LHCN-M2 (cell line): ENCODE data around the gene ABHD3. TPM values are rescaled to one million over a fixed set of nuclear protein-coding genes. Genes with fewer than 3 reads are reported as not detected.
A peak's percentile ranks its signal among the peaks of the same experiment; 100 is the strongest.
"Not testable (repeated sequence)": the region's sequence is repeated elsewhere in the genome, so short reads cannot be mapped to it uniquely, and the experiment has no call there.

ENCODE experiments used
- DNase-seq: peaks from one replicate; pipeline ENCODE4 v3.0.0-alpha.2; 2012; ENCODE audit warnings: low read depth
- total RNA-seq: library from RNA; depleted of rRNA; stranded (reverse); fragments of >200 nt; gene quantifications from 2 replicates; pipeline ENCODE4 v1.2.3, GENCODE V29; 2014

The ABHD3 gene
- total RNA-seq, 1 experiment from 2014 or later: 8.6 TPM

DNA sequence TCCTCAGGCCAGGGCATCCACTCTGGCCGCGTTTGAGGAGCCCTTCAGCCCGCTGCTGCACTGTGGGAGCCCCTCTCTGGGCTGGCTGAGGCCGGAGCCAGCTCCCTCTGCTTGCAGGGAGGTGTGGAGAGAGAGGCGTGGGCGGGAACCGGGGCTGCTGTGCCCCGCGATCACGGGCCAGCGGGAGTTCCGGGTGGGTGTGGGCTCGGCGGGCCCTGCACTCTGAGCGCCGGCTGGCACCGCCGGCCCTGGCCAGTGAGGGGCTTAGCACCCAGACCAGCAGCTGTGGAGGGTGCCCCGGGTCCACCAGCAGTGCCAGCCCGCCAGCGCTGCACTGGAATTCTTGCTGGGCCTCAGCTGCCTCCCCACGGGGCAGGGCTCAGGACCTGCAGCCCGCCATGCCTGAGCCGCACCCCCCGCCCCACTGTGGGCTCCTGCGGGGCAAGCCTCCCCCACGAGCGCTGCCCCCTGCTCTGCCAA is 1.9 kb upstream of the ABHD3 start:
- DNase-seq: no peak

DNA sequence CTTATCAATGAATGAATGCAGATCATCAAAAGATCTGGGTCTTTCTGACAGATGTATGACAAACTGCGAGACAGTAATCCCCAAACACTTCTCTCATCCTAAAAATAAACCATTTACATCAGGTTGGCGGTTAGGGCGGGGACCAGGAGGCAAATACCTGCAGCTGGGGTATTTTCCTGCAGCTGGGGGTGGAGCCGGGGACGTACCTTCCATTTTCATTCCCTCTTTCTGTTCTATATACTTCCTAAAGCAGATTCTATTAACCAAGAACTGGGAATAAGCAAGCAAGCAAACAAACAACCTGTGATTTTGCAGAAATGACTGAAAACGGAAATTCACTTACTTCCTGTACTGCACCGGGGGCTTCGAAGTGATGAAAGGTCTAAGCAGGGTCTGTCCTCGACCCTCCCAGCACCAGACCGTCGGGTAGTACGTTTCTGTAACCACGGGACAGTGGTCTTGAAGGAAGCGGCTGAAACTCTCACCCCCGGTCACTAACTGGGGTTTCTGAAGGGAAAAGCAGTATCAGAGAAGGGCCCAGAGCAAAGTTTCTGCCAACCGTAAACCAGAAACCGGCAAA is 1.2 kb downstream of the ABHD3 start:
- no peak for DNase-seq

DNA sequence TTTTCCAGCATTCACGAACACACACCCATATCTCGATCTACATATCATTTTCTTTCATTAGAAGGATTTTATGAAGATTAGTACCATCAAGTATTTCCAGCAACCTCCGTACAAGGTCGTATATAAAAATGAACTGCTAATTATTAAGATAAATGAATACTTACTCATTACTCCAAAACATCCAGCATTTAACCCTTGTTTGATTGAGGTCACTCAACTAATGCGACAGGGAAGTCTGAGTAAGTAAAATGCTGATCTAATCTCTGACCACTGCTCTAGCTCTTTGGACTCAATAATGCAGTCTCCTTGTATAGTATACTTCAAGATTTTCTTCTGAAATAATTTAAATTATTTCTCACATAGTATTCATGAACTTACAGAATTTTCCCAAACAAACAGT is 2.0 kb downstream of the ABHD3 start:
- DNase-seq: no peak

DNA sequence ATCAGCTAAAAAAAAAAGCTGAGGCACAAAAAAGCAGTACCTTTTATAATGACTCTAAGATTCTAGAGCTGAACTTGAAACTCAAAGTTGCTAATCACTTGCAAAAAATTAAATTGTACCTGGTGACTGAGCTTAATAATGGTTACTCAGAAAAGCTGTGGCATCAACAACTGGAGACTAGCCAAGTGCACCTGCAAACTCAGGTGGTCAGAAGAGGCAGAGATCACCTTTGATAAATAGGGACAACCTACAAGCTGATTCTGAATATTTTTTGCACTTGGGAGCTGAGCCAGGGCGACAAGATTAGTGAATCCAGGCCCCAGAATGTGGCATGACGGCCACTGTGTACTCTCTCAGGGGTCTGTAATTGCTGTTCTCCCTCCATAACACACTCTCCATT is 3.0 kb downstream of the ABHD3 start:
- DNase-seq: no peak

DNA sequence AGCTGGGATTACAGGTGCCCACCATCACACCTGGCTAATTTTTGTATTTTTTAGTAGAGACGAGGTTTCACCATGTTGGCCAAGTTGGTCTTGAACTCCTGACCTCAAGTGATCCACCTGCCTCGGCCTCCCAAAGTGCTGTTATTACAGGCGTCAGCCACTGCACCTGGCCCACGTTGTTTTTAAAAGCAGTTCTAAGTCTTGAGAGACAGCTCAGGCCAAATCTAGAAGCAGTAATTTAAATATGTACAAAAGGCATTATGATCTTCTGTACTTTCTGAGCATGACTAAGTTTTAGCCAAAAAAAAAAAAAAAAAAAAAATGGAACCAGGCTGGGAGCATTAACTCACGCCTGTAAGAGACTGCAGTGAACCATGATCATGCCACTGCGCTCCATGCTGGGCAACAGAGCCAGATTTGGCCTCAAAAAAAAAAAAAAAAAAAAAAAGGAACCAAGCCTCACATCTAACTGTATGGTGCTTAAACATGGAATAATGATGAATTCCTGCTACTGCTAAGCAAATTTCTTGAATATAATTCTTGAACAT is 4.0 kb downstream of the ABHD3 start:
- no peak for DNase-seq

DNA sequence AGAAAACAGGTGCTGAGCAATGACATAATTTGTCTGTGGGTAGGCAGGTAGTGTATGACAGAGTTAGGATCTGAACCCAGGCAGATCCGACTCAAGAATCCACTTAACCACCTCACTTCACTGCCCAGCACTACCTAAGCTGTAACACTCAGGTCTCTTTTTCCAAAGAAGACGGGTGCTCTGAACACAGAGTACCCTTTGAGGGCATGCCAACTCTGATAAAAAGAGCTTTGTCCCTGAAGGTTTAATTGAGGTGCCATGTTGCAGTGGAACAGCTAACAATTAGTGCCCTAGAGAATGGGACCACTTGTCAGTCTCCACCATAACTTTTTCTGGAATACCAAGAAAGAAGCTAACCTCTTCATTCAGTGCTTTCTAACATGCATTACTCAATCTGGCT is 11.3 kb downstream of the ABHD3 start:
- no peak for DNase-seq

DNA sequence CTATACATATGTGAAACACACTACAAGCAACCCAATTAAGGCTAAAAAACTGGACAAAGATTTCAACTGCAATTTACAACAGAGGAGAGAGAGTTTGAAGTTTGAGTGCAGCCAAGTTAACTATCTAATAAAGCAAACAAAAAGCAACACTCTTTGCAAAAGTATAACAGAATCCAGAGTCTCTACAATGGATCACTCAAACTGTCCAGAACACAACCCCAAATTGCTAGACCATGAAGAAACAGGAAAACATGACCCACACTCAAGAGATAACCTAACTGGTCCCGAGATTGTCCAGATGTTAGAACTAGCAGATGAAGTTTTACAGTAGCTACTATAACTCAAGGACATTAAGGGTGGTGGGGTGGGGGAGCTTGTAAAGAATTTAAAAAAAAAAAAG is 14.8 kb downstream of the ABHD3 start:
- no peak for DNase-seq

DNA sequence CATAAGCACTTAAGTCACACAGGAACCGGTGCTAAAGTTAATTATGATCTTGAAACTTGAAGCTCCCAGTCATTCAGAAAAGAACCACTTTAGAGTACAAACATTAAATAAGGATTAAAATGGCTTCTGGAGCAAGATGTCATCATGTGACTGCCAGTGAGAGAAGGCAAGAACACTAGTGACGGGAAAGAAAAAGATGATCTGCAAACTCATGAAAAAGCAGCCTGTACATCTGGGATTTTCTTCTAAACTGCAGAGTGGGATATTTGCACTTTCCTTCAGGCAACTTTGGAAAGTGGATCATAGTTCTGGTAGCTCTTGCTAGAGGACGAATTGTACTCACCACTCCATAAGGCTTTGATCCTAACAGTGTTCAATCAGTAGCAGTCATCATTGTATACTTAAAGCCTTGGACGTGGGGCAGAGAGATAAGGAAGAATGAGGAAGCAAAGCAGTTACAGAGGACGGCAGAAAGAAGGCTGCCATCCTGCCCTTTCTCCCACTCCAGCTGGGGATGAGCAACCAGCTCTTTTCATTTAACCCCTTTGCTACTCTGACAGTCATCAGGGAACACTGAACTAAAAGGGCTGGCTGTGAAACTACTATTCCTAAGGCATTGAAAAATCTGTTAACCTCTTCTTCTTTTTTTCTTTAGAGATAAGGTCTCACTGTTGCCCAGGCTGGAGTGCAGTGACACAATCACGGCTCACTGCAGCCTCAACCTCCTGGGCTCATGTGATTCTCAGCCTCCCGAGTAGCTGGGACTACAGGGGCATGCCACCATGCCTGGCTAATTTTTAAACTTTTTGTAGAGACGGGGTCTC is 18.1 kb downstream of the ABHD3 start:
- no peak for DNase-seq

DNA sequence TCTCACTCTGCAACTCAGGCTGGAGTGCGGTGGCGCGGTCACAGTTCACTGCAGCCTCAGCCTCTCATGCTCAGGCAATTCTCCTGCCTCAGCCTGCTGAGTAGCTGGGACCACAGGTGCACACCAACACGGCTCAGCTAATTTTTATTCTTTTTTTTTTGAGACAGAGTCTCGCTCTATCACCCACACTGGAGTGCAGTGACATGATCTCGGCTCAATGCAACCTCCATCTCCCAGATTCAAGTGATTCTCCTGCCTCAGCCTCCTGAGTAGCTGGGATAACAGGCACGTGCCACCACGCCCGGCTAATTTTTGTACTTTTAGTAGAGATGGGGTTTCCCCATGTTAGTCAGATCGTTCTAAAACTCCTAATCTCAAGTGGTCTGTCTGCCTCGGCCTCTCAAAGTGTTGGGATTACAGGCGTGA is 19.0 kb downstream of the ABHD3 start:
- DNase-seq: not testable (repeated sequence)

DNA sequence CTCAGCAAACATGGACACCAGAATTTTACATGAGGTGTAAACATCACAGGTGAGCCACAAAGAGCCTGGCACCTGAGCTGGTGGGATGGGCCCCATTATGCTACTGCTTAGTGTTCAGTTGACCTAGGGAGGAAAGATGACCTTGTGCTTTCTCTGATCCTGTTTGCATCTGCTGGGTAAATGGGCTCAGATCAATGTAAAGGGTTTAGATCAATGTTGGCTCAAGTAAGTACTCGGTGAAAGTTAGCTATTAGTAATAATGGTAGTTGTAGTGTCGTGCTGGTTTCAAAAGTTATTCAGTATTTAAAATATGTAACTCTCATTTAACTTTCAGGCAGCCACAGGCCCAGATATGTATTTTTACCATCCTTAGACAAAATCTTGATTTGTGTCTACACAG is 19.8 kb downstream of the ABHD3 start:
- DNase-seq: no peak

DNA sequence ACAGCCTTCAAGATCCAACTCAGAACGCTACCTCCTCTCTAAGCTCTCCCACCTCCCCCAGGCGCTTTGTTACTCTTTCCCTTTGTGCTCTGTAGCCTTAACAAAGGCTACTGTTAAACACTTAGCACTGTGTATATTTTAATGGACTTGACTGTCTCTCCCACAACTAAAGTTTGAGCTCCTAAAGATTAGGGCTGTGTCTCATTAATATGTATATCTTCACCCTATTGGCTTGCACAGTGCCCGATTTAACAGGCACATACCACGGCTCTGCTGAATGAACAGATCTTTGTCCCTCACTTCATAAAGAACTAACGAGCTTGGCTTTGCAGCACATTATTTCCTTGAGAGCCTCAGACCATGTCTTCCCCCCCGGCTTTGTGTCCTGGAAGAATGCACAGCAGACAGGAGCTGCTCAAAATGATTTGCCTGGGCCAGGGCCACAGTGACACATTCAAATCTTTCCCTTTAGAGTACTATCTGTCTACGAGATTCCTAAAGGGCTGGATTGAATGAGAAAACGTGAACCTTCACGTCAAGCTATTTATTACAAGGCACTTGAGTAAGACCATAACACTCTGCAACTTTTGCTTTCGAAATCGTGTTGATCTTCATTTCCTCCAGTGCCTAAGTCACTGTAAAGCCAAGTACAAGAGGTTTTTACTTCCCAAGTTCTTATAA is 22.1 kb downstream of the ABHD3 start:
- DNase-seq: no peak

DNA sequence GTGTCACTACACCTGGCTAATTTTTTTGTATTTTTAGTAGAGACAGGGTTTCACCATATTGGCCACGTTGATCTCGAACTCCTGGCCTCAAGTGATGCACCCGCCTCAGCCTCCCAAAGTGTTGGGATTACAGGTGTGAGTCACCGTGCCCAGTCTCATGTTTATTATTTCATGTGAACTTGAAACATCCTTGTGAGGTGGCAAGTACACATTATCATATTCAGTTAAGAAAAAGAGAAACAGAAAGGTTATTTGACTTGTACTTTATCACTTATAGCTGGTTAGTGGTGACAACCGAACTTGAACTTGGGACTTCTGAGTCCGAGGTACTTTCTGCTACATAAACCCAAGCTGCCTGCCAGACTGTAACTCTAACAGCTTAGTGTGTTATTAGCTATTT is 24.4 kb downstream of the ABHD3 start:
- no peak for DNase-seq

DNA sequence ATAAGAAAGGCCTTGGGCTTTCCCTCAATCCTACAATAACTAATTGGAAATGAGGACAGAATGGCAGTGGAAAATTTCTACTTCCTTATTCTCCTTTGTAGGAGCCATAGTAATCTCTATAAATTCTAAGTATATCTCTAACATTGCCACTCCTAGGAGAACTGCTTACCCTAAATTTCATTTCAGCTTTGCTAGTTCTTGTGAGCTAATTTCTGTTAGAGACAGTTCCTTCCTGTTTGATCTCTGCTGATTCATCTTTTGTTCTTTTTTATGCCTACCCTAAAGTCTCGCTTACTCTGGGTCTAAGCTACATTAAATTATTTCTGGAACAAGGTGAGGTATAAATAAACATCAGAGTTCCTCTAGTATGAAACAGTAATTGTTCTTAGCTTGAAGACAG is 25.7 kb downstream of the ABHD3 start:
- no peak for DNase-seq

DNA sequence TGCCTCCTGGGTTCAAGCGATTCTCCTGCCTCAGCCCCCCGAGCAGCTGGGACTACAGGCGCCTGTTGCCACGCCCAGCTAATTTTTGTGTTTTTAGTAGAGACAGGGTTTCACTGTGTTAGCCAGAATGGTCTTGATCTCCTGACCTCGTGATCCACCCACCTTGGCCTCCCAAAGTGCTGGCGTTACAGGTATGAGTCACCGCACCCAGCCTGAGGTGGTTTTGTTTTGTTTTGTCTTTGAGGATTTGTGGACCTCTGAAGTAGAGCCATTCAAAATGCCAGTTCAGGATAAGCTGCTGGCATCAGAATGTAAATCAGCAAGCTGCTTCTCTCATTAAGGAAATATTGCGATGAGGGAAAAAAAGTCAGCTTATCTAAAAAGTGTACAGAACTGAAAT is 29.2 kb downstream of the ABHD3 start:
- not testable (repeated sequence) for DNase-seq

DNA sequence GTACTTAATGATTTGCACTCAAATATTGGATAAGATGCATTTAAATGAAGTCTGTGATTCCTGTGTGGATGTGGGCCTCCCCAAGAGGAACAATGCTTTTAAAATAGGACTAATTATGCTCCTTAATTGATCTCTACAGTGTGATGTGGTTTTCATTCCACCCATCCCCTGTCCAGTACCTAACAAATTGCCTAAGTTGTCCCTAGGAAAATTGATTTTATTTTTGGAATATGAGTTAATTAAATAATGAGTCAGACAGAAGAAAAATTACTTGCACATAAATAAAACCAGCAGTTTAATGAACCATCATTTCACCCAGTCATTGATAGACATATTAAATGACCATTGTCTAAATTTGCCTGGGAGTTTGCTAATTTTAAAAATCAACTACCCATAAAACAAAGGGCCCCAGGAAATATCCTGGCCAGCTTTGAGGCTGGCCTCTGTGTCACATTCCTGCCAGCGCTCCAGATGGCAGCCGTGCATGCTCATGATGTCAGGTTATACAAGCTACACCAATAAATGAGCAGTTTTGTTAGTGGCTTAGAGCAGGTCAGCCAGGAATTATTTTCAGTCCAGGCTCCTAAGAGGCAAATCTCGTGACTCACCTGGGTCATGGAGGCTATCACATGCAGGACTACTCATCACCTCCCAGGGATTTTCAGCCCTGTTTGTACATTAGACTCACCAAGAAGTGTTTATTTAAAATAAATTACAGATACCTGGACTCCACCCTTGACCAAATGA is 31.9 kb downstream of the ABHD3 start:
- DNase-seq: peak; percentile 38

DNA sequence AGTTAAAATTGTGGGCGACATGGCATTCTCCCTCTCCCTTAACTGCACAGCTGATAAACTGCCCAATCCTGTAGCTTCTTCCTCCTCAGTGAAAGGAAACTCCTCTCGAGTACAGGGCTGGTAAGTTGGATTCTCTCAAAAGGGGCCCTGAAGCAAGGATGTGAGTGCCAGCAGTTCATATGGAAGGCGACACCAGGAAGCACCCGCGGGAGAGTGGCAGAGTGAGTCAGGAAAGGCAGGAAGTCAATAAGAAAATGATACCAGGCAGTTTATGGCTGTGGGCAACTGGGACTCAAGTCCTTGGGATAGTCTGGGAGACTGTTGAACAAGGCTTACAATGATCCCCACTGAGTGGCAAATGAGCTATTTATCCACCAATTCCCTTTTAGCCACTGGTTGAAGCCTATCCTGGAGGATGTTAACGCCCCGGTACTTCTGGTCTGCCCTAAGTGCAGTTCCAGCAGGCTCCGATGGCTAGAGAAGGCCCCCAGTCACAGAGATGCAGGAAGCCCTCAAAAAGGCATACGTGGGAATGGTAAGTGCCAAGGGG is 34.8 kb downstream of the ABHD3 start:
- peak; percentile 83 for DNase-seq

DNA sequence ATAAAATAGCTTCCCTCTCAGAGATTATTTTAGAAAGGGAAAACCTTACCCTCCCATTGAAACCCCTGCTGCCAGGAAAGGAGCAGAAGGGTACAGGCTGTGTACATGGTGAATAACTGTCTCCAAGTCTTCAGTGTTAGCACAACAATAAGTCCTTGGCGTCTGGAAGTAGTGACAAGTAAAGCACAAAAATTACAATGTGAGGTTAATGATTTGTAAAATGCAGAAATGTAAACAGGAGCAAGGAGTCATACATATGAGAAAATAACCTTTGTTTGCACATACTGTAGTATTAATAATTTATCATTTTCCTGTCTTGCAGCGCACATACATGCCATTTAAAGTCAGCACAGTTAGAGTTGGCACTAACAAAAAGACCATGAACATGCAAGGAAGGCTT is 40.5 kb downstream of the ABHD3 start:
- no peak for DNase-seq

DNA sequence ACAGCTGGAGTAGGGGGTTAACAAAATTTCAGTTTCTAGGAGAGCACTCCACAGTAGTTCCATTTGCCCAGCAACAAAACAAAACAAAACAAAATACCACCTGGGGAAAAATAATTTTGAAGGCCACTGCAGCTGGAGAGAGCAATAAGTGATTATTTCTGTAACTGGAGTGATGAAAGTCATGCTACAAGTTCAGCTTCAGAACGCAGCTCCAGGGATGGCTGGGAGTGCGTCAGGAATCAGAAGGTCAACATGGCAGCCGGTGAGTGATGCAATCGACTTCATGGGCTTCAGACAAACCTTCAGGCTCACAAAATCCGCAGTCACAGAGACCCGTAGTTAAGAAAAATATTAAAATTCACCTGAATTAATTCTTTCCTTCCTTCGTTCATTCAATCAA is 41.0 kb downstream of the ABHD3 start:
- no peak for DNase-seq

DNA sequence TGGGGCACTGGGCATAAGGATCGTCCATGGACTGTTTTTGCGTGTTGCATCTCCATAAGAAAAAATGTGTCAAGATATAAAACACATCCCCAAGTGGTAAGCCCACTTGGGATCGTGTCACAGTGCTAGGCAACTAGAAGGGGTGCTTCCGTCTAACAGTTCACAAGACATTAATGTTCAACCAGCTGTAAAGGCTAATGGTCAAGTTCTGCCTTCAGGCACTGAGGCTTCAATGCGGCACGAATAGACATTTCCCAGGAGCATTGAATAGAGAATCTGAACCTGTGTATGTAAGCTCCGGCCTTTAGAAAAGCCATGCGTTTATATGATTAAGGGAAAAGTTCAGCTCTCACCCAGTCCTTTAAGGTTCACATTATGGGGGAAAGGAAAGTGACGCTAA is 42.0 kb downstream of the ABHD3 start:
- DNase-seq: no peak

DNA sequence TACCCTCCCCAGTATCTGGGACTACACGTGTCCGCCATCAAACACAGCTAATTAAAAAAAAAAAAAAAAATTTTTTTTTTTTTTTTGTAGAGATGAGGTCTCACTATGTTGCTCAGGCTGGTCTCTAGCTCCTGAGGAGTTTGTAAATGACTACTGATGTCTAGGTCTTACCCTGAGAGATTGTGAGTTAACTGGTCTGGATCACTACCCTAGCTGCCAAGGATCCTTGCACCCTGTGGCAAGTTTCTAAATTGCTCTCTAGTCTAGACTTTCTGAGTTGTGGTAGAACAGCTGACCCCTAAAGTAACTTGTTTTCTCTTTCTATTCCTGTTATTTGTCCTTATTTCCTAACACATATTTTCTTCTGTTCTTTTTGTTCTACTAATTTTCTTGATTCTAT is 44.5 kb downstream of the ABHD3 start:
- no peak for DNase-seq

DNA sequence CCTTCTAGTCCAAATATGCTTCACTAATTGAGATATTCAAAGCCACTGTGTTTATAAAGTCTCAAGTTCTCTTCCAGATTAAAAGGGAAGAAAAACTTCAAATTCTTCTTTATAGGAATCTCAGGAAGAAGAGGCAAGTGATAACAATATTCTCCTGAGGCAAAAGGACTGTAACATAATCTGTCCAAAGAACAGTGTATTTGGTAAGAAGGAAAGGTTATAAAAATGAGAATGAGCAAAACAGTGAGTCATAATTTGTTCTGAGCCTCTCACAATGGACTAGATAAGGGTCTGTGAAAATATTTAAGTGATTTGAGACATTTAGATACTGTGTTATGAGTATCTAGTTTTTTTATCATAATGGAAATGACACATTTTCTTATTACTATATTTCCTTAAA is 48.2 kb downstream of the ABHD3 start:
- DNase-seq: peak; percentile 54
